Activated B cell treated with CpG ODN at 0.5 μM for 24 hours (primary cell): ENCODE results near the gene SLC8A1. TPM values are rescaled to one million over a fixed set of nuclear protein-coding genes. Genes with fewer than 3 reads are reported as not detected.

Experiments
- ATAC-seq: fragments of 200-7000 bp; cut with Tn5 transposase; one replicate; pipeline ENCODE4 v1.10.0; 2021; ENCODE audit warnings: low read depth, mild to moderate bottlenecking, moderate library complexity
- CTCF ChIA-PET: fragments of 350-600 bp; sonication (Branson Sonifier 250); formaldehyde crosslinking; loops from one replicate; lab custom pipeline; 2021; ENCODE audit warnings: antibody characterized with exemption; lab: Charles Lee
- POLR2A ChIA-PET: fragments of 350-600 bp; sonication (Branson Sonifier 250); formaldehyde crosslinking; loops from one replicate; lab custom pipeline; 2021; ENCODE audit warnings: antibody characterized with exemption; lab: Charles Lee
- DNase-seq: peaks from one replicate; pipeline ENCODE4 v3.0.0; 2022
- H3K27ac Mint-ChIP-seq: one replicate; pipeline ENCODE4 v1.8.0; 2020; ENCODE audit warnings: mixed read lengths
- H3K27me3 Mint-ChIP-seq: one replicate; pipeline ENCODE4 v1.8.0; 2021; ENCODE audit warnings: mixed read lengths
- H3K36me3 Mint-ChIP-seq: one replicate; pipeline ENCODE4 v1.8.0; 2021; ENCODE audit warnings: low read depth, mixed read lengths
- H3K4me1 Mint-ChIP-seq: one replicate; pipeline ENCODE4 v1.8.0; 2021; ENCODE audit warnings: mixed read lengths
- H3K4me3 Mint-ChIP-seq: one replicate; pipeline ENCODE4 v1.8.0; 2020; ENCODE audit warnings: mild to moderate bottlenecking, mixed read lengths
- H3K9me3 Mint-ChIP-seq: one replicate; pipeline ENCODE4 v1.8.0; 2020; ENCODE audit warnings: mixed read lengths
- intact Hi-C: fragments of 100-400 bp; cut with micrococcal nuclease; formaldehyde crosslinking; loops from one replicate; pipeline ENCODE4 v1.15.1; 2024
- total RNA-seq: library from RNA; stranded (reverse); gene quantifications from 2 replicates; pipeline ENCODE4 v1.2.3, GENCODE V29; 2022
- TF ChIP-seq, protein P1 (sequence below): fragments of 200-600 bp; IDR thresholded peaks from one replicate; pipeline ENCODE4 v1.8.0; 2022; ENCODE audit warnings: antibody characterized with exemption, mild to moderate bottlenecking

SLC8A1 gene
- total RNA-seq, 1 donor from 2014 or later = 0.04 TPM

DNA sequence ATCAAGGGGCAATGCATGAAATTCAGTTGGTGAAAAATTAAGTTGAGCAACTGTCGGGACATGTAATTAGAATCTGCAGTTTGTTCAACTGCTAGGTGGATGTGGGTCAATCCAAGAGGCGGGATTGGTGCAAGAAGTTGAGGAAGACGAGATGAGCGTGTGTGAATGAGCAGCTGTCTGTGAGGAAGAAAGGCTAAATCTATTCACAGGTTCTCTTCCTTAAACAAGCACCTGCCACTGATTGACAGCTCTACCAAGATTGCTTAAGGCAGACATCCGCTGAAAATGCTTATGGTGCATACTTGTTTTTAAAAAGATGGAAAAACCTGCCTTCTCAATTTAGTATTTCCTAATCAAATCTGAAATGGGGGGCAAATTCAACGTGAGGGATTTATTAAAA is 349.4 kb downstream of the SLC8A1 start:
- no peaks in the 10 kb centered on the region for H3K36me3 Mint-ChIP-seq
- H3K4me3 Mint-ChIP-seq = no peak overlapping the region
- no peak for ATAC-seq
- ChIA-PET POLR2A (no interaction called here), CTCF (no interaction called here)
- intact Hi-C loops = no loop called here
- no peaks in the 10 kb centered on the region for H3K27me3 Mint-ChIP-seq
- TF ChIP-seq, protein P1, sequence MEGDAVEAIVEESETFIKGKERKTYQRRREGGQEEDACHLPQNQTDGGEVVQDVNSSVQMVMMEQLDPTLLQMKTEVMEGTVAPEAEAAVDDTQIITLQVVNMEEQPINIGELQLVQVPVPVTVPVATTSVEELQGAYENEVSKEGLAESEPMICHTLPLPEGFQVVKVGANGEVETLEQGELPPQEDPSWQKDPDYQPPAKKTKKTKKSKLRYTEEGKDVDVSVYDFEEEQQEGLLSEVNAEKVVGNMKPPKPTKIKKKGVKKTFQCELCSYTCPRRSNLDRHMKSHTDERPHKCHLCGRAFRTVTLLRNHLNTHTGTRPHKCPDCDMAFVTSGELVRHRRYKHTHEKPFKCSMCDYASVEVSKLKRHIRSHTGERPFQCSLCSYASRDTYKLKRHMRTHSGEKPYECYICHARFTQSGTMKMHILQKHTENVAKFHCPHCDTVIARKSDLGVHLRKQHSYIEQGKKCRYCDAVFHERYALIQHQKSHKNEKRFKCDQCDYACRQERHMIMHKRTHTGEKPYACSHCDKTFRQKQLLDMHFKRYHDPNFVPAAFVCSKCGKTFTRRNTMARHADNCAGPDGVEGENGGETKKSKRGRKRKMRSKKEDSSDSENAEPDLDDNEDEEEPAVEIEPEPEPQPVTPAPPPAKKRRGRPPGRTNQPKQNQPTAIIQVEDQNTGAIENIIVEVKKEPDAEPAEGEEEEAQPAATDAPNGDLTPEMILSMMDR = no peak
- H3K9me3 Mint-ChIP-seq = no peaks in the 10 kb centered on the region
- peaks cover 3% of the 10 kb centered on the region for H3K4me1 Mint-ChIP-seq
- H3K27ac Mint-ChIP-seq = no peak overlapping the region
- DNase-seq = no peak

GRCh38 chr2:40101131-40101575 is 350.7 kb downstream of the SLC8A1 start:
- TF ChIP-seq, protein P1 = no peak
- Mint-ChIP-seq H3K27me3 (no peaks in the 10 kb centered on the region), H3K27ac (no peak overlapping the region), H3K36me3 (no peaks in the 10 kb centered on the region), H3K9me3 (no peaks in the 10 kb centered on the region), H3K4me3 (no peak overlapping the region), H3K4me1 (peaks cover 3% of the 10 kb centered on the region)
- POLR2A ChIA-PET = no interaction called here
- DNase-seq = no peak
- CTCF ChIA-PET = no interaction called here
- intact Hi-C loops = no loop called here
- ATAC-seq = peak; percentile 64

GRCh38 chr2:40100676-40101075 is 351.2 kb downstream of the SLC8A1 start:
- Mint-ChIP-seq H3K36me3 (no peaks in the 10 kb centered on the region), H3K27me3 (no peaks in the 10 kb centered on the region), H3K9me3 (no peaks in the 10 kb centered on the region), H3K4me3 (no peak overlapping the region), H3K27ac (no peak overlapping the region), H3K4me1 (peaks cover 3% of the 10 kb centered on the region)
- TF ChIP-seq, protein P1 = no peak
- CTCF ChIA-PET = no interaction called here
- ATAC-seq = no peak
- intact Hi-C loops = no loop called here
- no peak for DNase-seq
- POLR2A ChIA-PET = no interaction called here

GRCh38 chr2:40098786-40099470 is 353.0 kb downstream of the SLC8A1 start:
- intact Hi-C loops = no loop called here
- CTCF ChIA-PET = no interaction called here

GRCh38 chr2:40097691-40098385 is 354.1 kb downstream of the SLC8A1 start:
- Mint-ChIP-seq H3K27ac (no peak overlapping the region), H3K27me3 (no peaks in the 10 kb centered on the region), H3K4me3 (no peak overlapping the region), H3K36me3 (no peaks in the 10 kb centered on the region), H3K9me3 (no peaks in the 10 kb centered on the region), H3K4me1 (peaks cover 3% of the 10 kb centered on the region)
- DNase-seq (no peak), ATAC-seq (no peak)
- ChIA-PET CTCF (no interaction called here), POLR2A (no interaction called here)
- TF ChIP-seq, protein P1 = no peak
- intact Hi-C loops = no loop called here

More at GRCh38 chr2:40098786-40099470, 353.0 kb downstream of the SLC8A1 start:
- no peak for ATAC-seq
- Mint-ChIP-seq H3K4me3 (no peak overlapping the region), H3K36me3 (no peaks in the 10 kb centered on the region), H3K27ac (no peak overlapping the region), H3K9me3 (no peaks in the 10 kb centered on the region), H3K4me1 (peaks cover 3% of the 10 kb centered on the region), H3K27me3 (no peaks in the 10 kb centered on the region)
- no peak for DNase-seq
- TF ChIP-seq, protein P1 = no peak
- POLR2A ChIA-PET = no interaction called here
